Karpas-422 (cell line): ENCODE results near the gene ISCA2. TPM values are rescaled to one million over a fixed set of nuclear protein-coding genes. Genes with fewer than 3 reads are reported as not detected.
"Not testable (repeated sequence)": the region's sequence is repeated elsewhere in the genome, so short reads cannot be mapped to it uniquely, and the experiment has no call there.

ENCODE experiments used
- DNase-seq: peaks from one replicate; pipeline ENCODE4 v3.0.0-alpha.2; 2015
- H2AFZ ChIP-seq: fragments of 200-600 bp; sonication (generic); 2 replicates; pipeline ENCODE4 v1.6.1; 2014; ENCODE audit warnings: antibody characterized with exemption, low read length, mixed read lengths
- H3K27ac ChIP-seq: fragments of 200-600 bp; sonication (generic); 2 replicates; pipeline ENCODE4 v1.5.1; 2014; ENCODE audit warnings: mild to moderate bottlenecking, low read length, moderate library complexity
- H3K27me3 ChIP-seq: fragments of 200-600 bp; sonication (generic); 2 replicates; pipeline ENCODE4 v1.6.1; 2014; ENCODE audit warnings: low read length, mixed read lengths
- H3K36me3 ChIP-seq: fragments of 200-600 bp; sonication (generic); 2 replicates; pipeline ENCODE4 v1.6.1; 2014; ENCODE audit warnings: low read length, mixed read lengths; ENCODE audit not compliant: insufficient read depth
- H3K4me1 ChIP-seq: fragments of 200-600 bp; sonication (generic); 2 replicates; pipeline ENCODE4 v1.6.1; 2014; ENCODE audit warnings: mild to moderate bottlenecking, low read length, mixed read lengths
- H3K4me2 ChIP-seq: fragments of 200-600 bp; sonication (generic); 2 replicates; pipeline ENCODE4 v1.6.1; 2014; ENCODE audit warnings: low read length, low read depth, mild to moderate bottlenecking; ENCODE audit not compliant: poor library complexity, severe bottlenecking
- H3K4me3 ChIP-seq: fragments of 200-600 bp; sonication (generic); 2 replicates; pipeline ENCODE4 v1.5.1; 2014; ENCODE audit warnings: mild to moderate bottlenecking, antibody characterized with exemption, low read length, mixed read lengths
- H3K79me2 ChIP-seq: fragments of 200-600 bp; sonication (generic); 2 replicates; pipeline ENCODE4 v1.6.1; 2014; ENCODE audit warnings: mild to moderate bottlenecking, low read length, mixed read lengths
- H3K9ac ChIP-seq: fragments of 200-600 bp; sonication (generic); 2 replicates; pipeline ENCODE4 v1.6.0; 2014; ENCODE audit warnings: low read length
- H3K9me2 ChIP-seq: fragments of 200-600 bp; sonication (generic), shearing (Covaris generic); replicated peaks from 2 replicates; pipeline ENCODE4 v1.6.0; 2014; ENCODE audit warnings: mild to moderate bottlenecking, low read length, moderate library complexity; ENCODE audit not compliant: insufficient read depth
- H3K9me3 ChIP-seq: fragments of 300-700, 200-600 bp; sonication (generic); 2 replicates; pipeline ENCODE4 v1.6.1; 2014; ENCODE audit warnings: low read length, mixed read lengths
- H4K20me1 ChIP-seq: fragments of 200-600 bp; sonication (generic); 2 replicates; pipeline ENCODE4 v1.6.1; 2014; ENCODE audit warnings: mild to moderate bottlenecking, antibody characterized with exemption, low read length, low read depth; ENCODE audit not compliant: insufficient read depth
- total RNA-seq: library from RNA; depleted of rRNA; stranded (reverse); fragments of >200 nt; shearing (Covaris generic); gene quantifications from 2 replicates; pipeline ENCODE4 v1.2.3, GENCODE V29; 2014; ENCODE audit warnings: low replicate concordance

The ISCA2 gene
- total RNA-seq, 1 experiment from 2014 or later, result 40.0 TPM

DNA sequence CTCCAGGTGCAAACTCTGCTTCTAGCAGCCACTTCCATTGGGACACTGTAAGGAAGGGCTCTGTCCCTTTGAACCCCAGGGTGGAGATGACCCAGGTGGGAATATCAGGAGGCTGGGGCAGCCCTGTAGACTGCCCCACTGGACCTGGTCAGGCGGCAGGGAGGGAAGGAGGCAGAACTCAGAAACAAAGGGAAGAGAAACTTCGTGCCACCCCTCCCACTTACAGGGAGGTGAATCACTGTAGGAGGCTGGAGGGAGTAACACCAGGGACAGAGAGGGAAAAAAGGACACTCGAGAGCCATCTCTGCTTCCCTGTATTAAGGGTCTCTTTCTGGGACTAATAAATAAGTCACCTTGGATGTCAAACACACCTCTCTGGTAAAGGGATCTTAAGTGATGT lies 37.4 kb downstream of the ISCA2 start:
- Histone ChIP-seq H3K9me2 (no peaks in the 10 kb centered on the region), H3K4me2 (no peak overlapping the region), H2AFZ (no peak overlapping the region), H3K4me1 (peaks cover 19% of the 10 kb centered on the region), H3K9ac (no peak overlapping the region), H3K36me3 (no peaks in the 10 kb centered on the region), H3K4me3 (no peak overlapping the region), H3K27me3 (no peaks in the 10 kb centered on the region), H3K9me3 (no peaks in the 10 kb centered on the region), H3K27ac (no peak overlapping the region), H3K79me2 (no peaks in the 10 kb centered on the region), H4K20me1 (no peaks in the 10 kb centered on the region)
- DNase-seq, result no peak

DNA sequence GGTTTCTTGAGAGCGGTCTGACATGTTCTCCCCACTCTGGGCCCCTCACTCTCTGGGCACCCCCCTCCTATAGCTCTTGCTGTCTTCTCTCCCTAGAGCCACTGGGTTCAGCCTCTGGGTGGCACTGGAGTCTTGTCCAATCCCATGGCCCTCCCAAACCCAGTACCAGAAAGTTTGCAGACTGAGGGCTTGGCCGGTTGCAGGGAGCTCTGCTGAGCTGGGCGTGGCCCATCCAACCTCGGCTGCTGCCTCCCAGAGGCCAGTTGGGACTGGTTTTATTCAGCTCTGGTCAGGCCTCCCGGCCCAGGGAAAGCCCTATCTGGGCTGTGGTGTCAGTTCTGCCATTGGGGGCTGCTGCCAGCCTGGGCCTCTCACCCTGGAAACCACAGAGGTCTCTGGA lies 37.9 kb downstream of the ISCA2 start:
- Histone ChIP-seq H3K9me2 (no peaks in the 10 kb centered on the region), H2AFZ (no peak overlapping the region), H3K27ac (no peak overlapping the region), H3K9me3 (no peaks in the 10 kb centered on the region), H3K9ac (no peak overlapping the region), H3K27me3 (no peaks in the 10 kb centered on the region), H4K20me1 (no peaks in the 10 kb centered on the region), H3K4me2 (no peak overlapping the region), H3K4me3 (no peak overlapping the region), H3K36me3 (no peaks in the 10 kb centered on the region), H3K79me2 (no peaks in the 10 kb centered on the region), H3K4me1 (peaks cover 14% of the 10 kb centered on the region)
- peak; percentile 61 for DNase-seq

DNA sequence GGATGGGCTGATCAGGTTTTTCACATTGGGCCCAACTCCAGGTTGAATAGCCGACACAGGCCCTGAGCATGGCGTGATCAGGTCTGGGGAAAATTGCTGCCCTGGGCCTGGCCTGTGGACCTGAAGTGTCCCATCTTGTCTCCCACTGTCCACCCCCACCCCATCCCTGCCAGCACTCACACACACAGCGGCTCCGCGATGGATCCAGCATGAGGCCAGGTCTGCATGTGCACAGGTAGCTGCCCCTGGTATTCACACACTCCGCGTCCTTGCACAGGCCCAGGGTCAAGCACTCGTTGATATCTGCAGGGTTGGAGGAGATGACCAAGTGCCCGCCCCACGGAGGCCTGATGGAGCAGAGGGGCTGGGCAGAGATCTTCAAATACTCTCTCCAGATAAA lies 38.7 kb downstream of the ISCA2 start:
- Histone ChIP-seq H3K9ac (no peak overlapping the region), H3K4me3 (no peak overlapping the region), H3K36me3 (no peaks in the 10 kb centered on the region), H3K27me3 (no peaks in the 10 kb centered on the region), H3K9me2 (no peaks in the 10 kb centered on the region), H3K79me2 (no peaks in the 10 kb centered on the region), H3K4me1 (peaks cover 7% of the 10 kb centered on the region), H3K27ac (no peak overlapping the region), H3K4me2 (no peak overlapping the region), H4K20me1 (no peaks in the 10 kb centered on the region), H3K9me3 (no peaks in the 10 kb centered on the region), H2AFZ (no peak overlapping the region)
- DNase-seq, result no peak

DNA sequence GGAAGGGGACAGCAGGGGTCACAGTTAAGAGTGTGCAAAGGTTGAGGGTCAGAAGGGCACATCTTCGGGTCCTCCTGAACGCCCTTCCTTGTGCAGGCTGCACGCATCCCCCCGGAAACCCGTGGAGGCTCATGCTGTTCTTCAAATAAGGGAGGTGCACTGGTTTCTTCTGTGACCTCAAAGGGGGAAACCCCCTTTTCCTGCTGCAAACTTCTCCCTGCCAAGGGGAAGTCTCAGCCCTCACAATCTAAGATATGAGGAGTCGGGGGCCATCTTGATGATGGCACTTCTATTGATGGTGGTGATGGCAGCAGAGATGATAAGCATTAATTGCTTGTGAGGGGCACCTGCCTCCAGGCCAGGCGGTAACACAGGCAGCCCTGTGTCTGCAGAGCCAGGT lies 40.0 kb downstream of the ISCA2 start:
- peaks cover 6% of the 10 kb centered on the region for H3K4me1 ChIP-seq
- H3K27ac ChIP-seq, result no peak overlapping the region
- no peaks in the 10 kb centered on the region for H3K9me2 ChIP-seq
- H3K4me3 ChIP-seq, result no peak overlapping the region
- H2AFZ ChIP-seq, result no peak overlapping the region
- DNase-seq, result no peak
- H3K79me2 ChIP-seq, result no peaks in the 10 kb centered on the region
- no peaks in the 10 kb centered on the region for H4K20me1 ChIP-seq
- H3K9ac ChIP-seq, result no peak overlapping the region
- H3K9me3 ChIP-seq, result no peaks in the 10 kb centered on the region
- H3K27me3 ChIP-seq, result no peaks in the 10 kb centered on the region
- H3K36me3 ChIP-seq, result no peaks in the 10 kb centered on the region
- no peak overlapping the region for H3K4me2 ChIP-seq

DNA sequence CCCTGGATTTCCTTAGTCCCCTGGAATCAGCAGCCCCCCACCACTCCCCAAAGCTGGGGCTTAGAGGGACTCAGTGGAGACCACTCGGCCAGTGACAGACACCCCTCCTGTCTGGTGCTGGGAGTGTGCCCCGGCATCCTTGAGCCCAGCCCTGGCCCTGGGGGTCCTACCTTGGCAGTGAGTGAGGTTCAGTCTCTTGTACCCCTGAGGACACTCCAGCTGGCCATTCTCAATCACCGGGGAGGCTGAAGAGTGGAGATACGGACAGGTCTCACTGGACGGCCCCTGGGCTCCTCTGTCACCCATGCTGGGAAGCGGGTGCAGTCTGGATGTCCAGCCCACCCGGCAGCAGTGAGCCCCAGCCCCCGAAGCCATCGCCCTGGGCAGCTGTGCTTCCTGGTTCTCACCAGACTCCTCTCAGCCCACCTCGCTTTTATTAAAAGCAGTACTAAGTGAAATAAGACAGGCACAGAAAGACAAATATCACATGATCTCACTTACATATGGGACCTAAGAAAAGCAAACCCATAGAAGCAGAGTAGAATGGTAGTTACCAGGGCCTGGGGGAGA lies 42.3 kb downstream of the ISCA2 start:
- H3K27ac ChIP-seq, result no peak overlapping the region
- no peak for DNase-seq
- H4K20me1 ChIP-seq, result no peaks in the 10 kb centered on the region
- no peak overlapping the region for H3K4me2 ChIP-seq
- no peaks in the 10 kb centered on the region for H3K4me1 ChIP-seq
- H3K9ac ChIP-seq, result no peak overlapping the region
- no peaks in the 10 kb centered on the region for H3K36me3 ChIP-seq
- no peaks in the 10 kb centered on the region for H3K27me3 ChIP-seq
- no peaks in the 10 kb centered on the region for H3K9me3 ChIP-seq
- H3K9me2 ChIP-seq, result no peaks in the 10 kb centered on the region
- H3K79me2 ChIP-seq, result no peaks in the 10 kb centered on the region
- no peak overlapping the region for H2AFZ ChIP-seq
- H3K4me3 ChIP-seq, result no peak overlapping the region

DNA sequence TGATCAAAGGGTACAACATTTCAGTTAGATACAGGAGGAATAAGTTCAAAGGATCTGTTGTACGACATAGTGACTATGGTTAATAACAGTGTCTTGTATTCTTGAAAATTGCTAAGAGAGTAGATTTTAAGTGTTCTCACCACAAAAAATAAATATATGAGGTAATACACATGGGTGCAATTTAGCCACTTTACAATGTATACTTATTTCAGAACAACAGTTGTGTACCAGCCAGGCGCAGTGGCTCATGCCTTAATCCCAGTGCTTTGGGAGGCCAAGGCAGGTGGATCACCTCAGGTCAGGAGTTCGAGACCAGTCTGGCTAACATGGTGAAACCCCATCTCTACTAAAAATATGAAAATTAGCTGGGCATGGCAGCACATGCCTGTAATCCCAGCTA lies 42.8 kb downstream of the ISCA2 start:
- not testable (repeated sequence) for H3K27me3 ChIP-seq, H3K27ac ChIP-seq, H4K20me1 ChIP-seq, H3K4me1 ChIP-seq, H3K9ac ChIP-seq, H2AFZ ChIP-seq, H3K36me3 ChIP-seq, DNase-seq, H3K4me2 ChIP-seq, H3K9me3 ChIP-seq, H3K9me2 ChIP-seq, H3K79me2 ChIP-seq, H3K4me3 ChIP-seq

DNA sequence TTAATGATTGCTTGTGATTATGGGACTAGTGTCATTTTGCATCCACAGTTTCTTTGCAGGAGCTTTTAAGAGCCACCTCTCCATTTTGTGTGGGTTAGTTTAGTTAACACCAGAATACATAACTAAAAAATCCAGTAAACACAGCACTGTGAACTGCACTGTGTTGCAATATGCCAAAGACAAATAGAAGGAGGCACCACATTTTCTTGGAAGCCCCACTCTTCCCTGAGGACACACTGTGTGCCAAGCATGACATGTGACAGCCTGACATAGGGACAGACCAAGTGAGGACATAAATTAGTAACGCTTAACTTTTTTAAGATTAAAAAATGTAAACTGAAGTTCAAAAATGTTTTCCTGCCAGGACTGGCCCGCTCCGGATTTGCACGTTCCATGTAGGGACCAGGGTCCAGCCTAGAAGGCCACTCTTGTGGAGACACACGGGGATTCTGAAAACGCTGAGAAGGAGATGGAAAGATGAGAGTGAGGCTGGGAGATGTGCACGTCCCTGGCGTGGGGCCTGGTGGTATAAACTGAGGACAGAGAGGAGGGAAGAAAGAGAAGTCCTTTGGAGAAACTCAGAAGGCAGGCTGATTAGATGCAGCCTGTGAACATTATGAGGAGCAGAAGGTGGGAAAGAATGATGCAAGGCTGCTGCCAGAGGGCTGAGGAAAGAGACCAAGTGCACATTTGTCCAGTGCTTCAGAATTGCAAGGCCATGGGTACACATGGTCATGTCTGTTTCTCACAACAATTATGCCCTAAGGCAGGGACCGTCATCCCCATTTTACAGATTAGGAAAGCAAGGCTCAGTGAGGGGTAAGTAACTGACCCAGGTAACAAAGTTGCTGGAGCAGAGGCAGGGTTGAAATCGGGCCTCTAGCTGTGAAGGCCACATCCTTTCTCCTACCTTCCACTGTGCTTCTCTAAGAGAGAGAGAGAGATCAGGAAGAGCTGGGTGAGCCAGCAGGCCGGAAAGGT lies 45.1 kb downstream of the ISCA2 start:
- Histone ChIP-seq H4K20me1 (no peaks in the 10 kb centered on the region), H3K4me2 (no peak overlapping the region), H3K9me3 (no peaks in the 10 kb centered on the region), H3K36me3 (no peaks in the 10 kb centered on the region), H3K9ac (no peak overlapping the region), H3K4me1 (no peaks in the 10 kb centered on the region), H2AFZ (no peak overlapping the region), H3K27ac (no peak overlapping the region), H3K27me3 (no peaks in the 10 kb centered on the region), H3K4me3 (no peak overlapping the region), H3K79me2 (no peaks in the 10 kb centered on the region), H3K9me2 (no peaks in the 10 kb centered on the region)
- no peak for DNase-seq

DNA sequence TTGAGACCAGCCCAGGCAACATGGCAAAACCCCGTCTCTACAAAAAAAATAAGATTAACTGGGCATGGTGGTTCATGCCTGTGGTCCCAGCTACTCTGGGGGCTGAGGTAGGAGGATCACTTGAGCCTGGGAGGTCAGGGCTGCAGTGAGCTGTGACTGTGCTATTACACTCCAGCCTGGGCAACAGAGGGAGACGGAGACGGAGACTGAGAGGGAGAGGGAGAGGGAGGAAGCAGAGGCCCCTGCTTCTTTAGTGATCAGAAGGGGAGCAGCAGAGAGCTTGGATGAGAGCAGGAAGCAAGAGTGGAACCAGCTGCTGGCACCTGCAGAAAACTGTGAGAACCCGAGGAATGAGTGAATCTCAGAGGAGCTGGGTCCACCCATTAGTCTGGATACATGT lies 45.9 kb downstream of the ISCA2 start:
- Histone ChIP-seq H3K4me1 (no peaks in the 10 kb centered on the region), H3K4me3 (no peak overlapping the region), H3K9ac (no peak overlapping the region), H4K20me1 (no peaks in the 10 kb centered on the region), H3K79me2 (no peaks in the 10 kb centered on the region), H3K9me3 (no peaks in the 10 kb centered on the region), H3K36me3 (no peaks in the 10 kb centered on the region), H3K27me3 (no peaks in the 10 kb centered on the region), H3K4me2 (no peak overlapping the region), H3K9me2 (no peaks in the 10 kb centered on the region), H2AFZ (no peak overlapping the region), H3K27ac (no peak overlapping the region)
- DNase-seq, result no peak
